Activated CD4-positive, alpha-beta T cell treated with anti-CD3 and anti-CD28 coated beads for 36 hours (primary cell): ENCODE measurements around the gene TXNIP. TPM values are rescaled to one million over a fixed set of nuclear protein-coding genes. Genes with fewer than 3 reads are reported as not detected.

ENCODE experiments used
- ATAC-seq: fragments of 200-7000 bp; cut with Tn5 transposase; one replicate; pipeline ENCODE4 v1.10.0; 2021; ENCODE audit warnings: mild to moderate bottlenecking, moderate library complexity
- CTCF ChIA-PET: fragments of 350-600 bp; sonication (Branson Sonifier 250); formaldehyde crosslinking; loops from one replicate; lab custom pipeline; 2021; ENCODE audit warnings: antibody characterized with exemption; lab: Charles Lee
- POLR2A ChIA-PET: fragments of 350-600 bp; sonication (Branson Sonifier 250); formaldehyde crosslinking; loops from one replicate; lab custom pipeline; 2021; ENCODE audit warnings: antibody characterized with exemption, inconsistent platforms; lab: Charles Lee
- DNase-seq: peaks from one replicate; pipeline ENCODE4 v3.0.0-alpha.2; 2020
- H3K27ac Mint-ChIP-seq: one replicate; pipeline ENCODE4 v1.8.0; 2021; ENCODE audit warnings: mixed read lengths
- H3K27me3 Mint-ChIP-seq: one replicate; pipeline ENCODE4 v1.8.0; 2021; ENCODE audit warnings: mixed read lengths
- H3K36me3 Mint-ChIP-seq: one replicate; pipeline ENCODE4 v1.8.0; 2021; ENCODE audit warnings: low read depth, mixed read lengths
- H3K4me1 Mint-ChIP-seq: one replicate; pipeline ENCODE4 v1.8.0; 2021; ENCODE audit warnings: mixed read lengths
- H3K4me3 Mint-ChIP-seq: one replicate; pipeline ENCODE4 v1.8.0; 2021; ENCODE audit warnings: mild to moderate bottlenecking, moderate library complexity, mixed read lengths
- H3K9me3 Mint-ChIP-seq: one replicate; pipeline ENCODE4 v1.8.0; 2021; ENCODE audit warnings: low read depth, mixed read lengths
- intact Hi-C, 2 experiments: fragments of 100-400 bp; cut with DNase I in 1 of 2; cut with micrococcal nuclease in 1 of 2; formaldehyde crosslinking; loops; one replicate each; pipeline versions ENCODE4 v1.14.2 to v1.15.1; 2022 to 2024; cut with DNase I, micrococcal nuclease
- total RNA-seq, 2 experiments: library from RNA; stranded (reverse); gene quantifications; one replicate each; pipeline ENCODE4 v1.2.3, GENCODE V29; 2021

Gene TXNIP
- total RNA-seq, 2 experiments from 2014 or later: 112 TPM

- intact Hi-C loops: loop anchor here (1.0 to 2.0 kb wide), 7 partner anchors 14 to 58 kb away; partner anchors contain the start of genes ANKRD34A (in 2 of the 2), POLR3GL (in 2 of the 2), RBM8A (in 2 of the 2) and TXNIP (in 2 of the 2)
- ATAC-seq (peak; percentile 86), DNase-seq (peak; percentile 91)
- peaks cover 5% of the 10 kb centered on the region for H3K4me1 Mint-ChIP-seq
- H3K27me3 Mint-ChIP-seq: no peaks in the 10 kb centered on the region
- no peak overlapping the region for H3K4me3 Mint-ChIP-seq
- ChIA-PET CTCF (interaction anchor here (0.9 to 9.2 kb wide), 18 partner anchors 14 to 198 kb away, joined by 3 to 161 read pairs (median 6); partner anchors contain the start of genes ANKRD34A, HJV, LIX1L and NUDT17), POLR2A (interaction anchor here (0.6 to 7.6 kb wide), 14 partner anchors 14 to 170 kb away, joined by 3 to 127 read pairs (median 5); partner anchors contain the start of genes ANKRD34A, HJV, LIX1L and POLR3GL)
- H3K9me3 Mint-ChIP-seq: no peaks in the 10 kb centered on the region
- H3K36me3 Mint-ChIP-seq: no peaks in the 10 kb centered on the region
- H3K27ac Mint-ChIP-seq: no peak overlapping the region
These were observed 17.3 kb downstream of the TXNIP start for GRCh38 chr1:145978854-145979745.

GRCh38 chr1:145978471-145978853 is 17.9 kb downstream of the TXNIP start:
- no peak for DNase-seq
- CTCF ChIA-PET: interaction anchor here (1.0 to 9.2 kb wide), 15 partner anchors 13 to 135 kb away, joined by 3 to 161 read pairs (median 13); partner anchors contain the start of genes ANKRD34A, HJV, LIX1L and PIAS3

GRCh38 chr1:145977486-145978470 is 18.6 kb downstream of the TXNIP start:
- H3K27me3 Mint-ChIP-seq: no peaks in the 10 kb centered on the region
- ChIA-PET POLR2A (interaction anchor here (0.6 to 7.6 kb wide), 7 partner anchors 13 to 74 kb away, joined by 3 to 127 read pairs (median 12); partner anchors contain the start of genes ANKRD34A, LIX1L, POLR3GL and TXNIP), CTCF (interaction anchor here (0.6 to 9.2 kb wide), 21 partner anchors 9 to 278 kb away, joined by 3 to 161 read pairs (median 4); partner anchors contain the start of genes ANKRD34A, ANKRD35, LIX1L and POLR3GL)
- no peaks in the 10 kb centered on the region for H3K9me3 Mint-ChIP-seq
- ATAC-seq (peak; percentile 35), DNase-seq (peak; percentile 86)
- no peaks in the 10 kb centered on the region for H3K36me3 Mint-ChIP-seq
- H3K27ac Mint-ChIP-seq: no peak overlapping the region
- intact Hi-C loops: loop anchor here (1.0 to 2.0 kb wide), 4 partner anchors 13 to 51 kb away; partner anchors contain the start of genes ANKRD34A (in 1 of the 2), POLR3GL (in 1 of the 2) and RBM8A (in 1 of the 2)
- no peak overlapping the region for H3K4me3 Mint-ChIP-seq
- H3K4me1 Mint-ChIP-seq: peaks cover 11% of the 10 kb centered on the region

More at GRCh38 chr1:145978471-145978853, 17.9 kb downstream of the TXNIP start:
- no peaks in the 10 kb centered on the region for H3K9me3 Mint-ChIP-seq
- H3K4me1 Mint-ChIP-seq: peaks cover 6% of the 10 kb centered on the region
- no peak overlapping the region for H3K27ac Mint-ChIP-seq
- no peaks in the 10 kb centered on the region for H3K36me3 Mint-ChIP-seq
- no peaks in the 10 kb centered on the region for H3K27me3 Mint-ChIP-seq
- intact Hi-C loops: loop anchor here in 1 of 2 experiments (2.0 kb wide), 2 partner anchors 14 to 52 kb away; partner anchors contain the start of genes ANKRD34A, POLR3GL and RBM8A
- H3K4me3 Mint-ChIP-seq: no peak overlapping the region
- POLR2A ChIA-PET: interaction anchor here (1.6 to 7.6 kb wide), 6 partner anchors 15 to 73 kb away, joined by 4 to 127 read pairs (median 13); partner anchors contain the start of genes LIX1L and TXNIP
- ATAC-seq: no peak

GRCh38 chr1:145977016-145977415 is 19.4 kb downstream of the TXNIP start:
- intact Hi-C loops: loop anchor here (1.0 kb wide), 2 partner anchors 30 to 31 kb away; no protein-coding TSS in a partner anchor
- Mint-ChIP-seq H3K9me3 (no peaks in the 10 kb centered on the region), H3K27ac (no peak overlapping the region), H3K4me3 (no peak overlapping the region), H3K27me3 (no peaks in the 10 kb centered on the region), H3K36me3 (no peaks in the 10 kb centered on the region), H3K4me1 (peaks cover 12% of the 10 kb centered on the region)
- no peak for ATAC-seq
- CTCF ChIA-PET: interaction anchor here (0.6 to 9.2 kb wide), 18 partner anchors 8 to 278 kb away, joined by 3 to 161 read pairs (median 6); partner anchors contain the start of genes ANKRD34A, ANKRD35, LIX1L and POLR3GL
- DNase-seq: no peak
- POLR2A ChIA-PET: interaction anchor here (0.7 to 4.5 kb wide), 4 partner anchors 11 to 75 kb away, joined by 3 to 37 read pairs (median 4); partner anchors contain the start of genes ANKRD34A and POLR3GL

- DNase-seq (no peak), ATAC-seq (no peak)
- ChIA-PET CTCF (interaction anchor here (1.1 kb wide), 1 partner anchor 38 kb away, joined by 3 read pairs; no protein-coding TSS in a partner anchor), POLR2A (no interaction called here)
- H3K27ac Mint-ChIP-seq: peak overlapping the region; percentile 63
- intact Hi-C loops: no loop called here
- no peaks in the 10 kb centered on the region for H3K36me3 Mint-ChIP-seq
- no peak overlapping the region for H3K4me3 Mint-ChIP-seq
- H3K4me1 Mint-ChIP-seq: peaks cover 14% of the 10 kb centered on the region
- H3K27me3 Mint-ChIP-seq: no peaks in the 10 kb centered on the region
- no peaks in the 10 kb centered on the region for H3K9me3 Mint-ChIP-seq
These were observed 21.2 kb downstream of the TXNIP start for GRCh38 chr1:145975216-145975615.

- ATAC-seq (no peak), DNase-seq (no peak)
- H3K4me1 Mint-ChIP-seq: peaks cover 16% of the 10 kb centered on the region
- H3K27me3 Mint-ChIP-seq: no peaks in the 10 kb centered on the region
- ChIA-PET POLR2A (no interaction called here), CTCF (no interaction called here)
- no peaks in the 10 kb centered on the region for H3K36me3 Mint-ChIP-seq
- no peaks in the 10 kb centered on the region for H3K9me3 Mint-ChIP-seq
- H3K4me3 Mint-ChIP-seq: no peak overlapping the region
- intact Hi-C loops: loop anchor here in 1 of 2 experiments (1.0 kb wide), 1 partner anchor 81 kb away; no protein-coding TSS in a partner anchor
- peak overlapping the region; percentile 63 for H3K27ac Mint-ChIP-seq
These were observed 21.7 kb downstream of the TXNIP start for GRCh38 chr1:145974721-145975120.

GRCh38 chr1:145972580-145972979 is 23.8 kb downstream of the TXNIP start:
- ChIA-PET CTCF (interaction anchor here (1.3 to 1.9 kb wide), 2 partner anchors 36 to 40 kb away, joined by 4 to 5 read pairs; no protein-coding TSS in a partner anchor), POLR2A (interaction anchor here (1.4 kb wide), 1 partner anchor 9 kb away, joined by 5 read pairs; the partner anchor contains the start of genes ANKRD34A and POLR3GL)
- H3K27ac Mint-ChIP-seq: no peak overlapping the region
- H3K27me3 Mint-ChIP-seq: no peaks in the 10 kb centered on the region
- no peak overlapping the region for H3K4me3 Mint-ChIP-seq
- H3K4me1 Mint-ChIP-seq: peaks cover 16% of the 10 kb centered on the region
- H3K9me3 Mint-ChIP-seq: peaks cover 3% of the 10 kb centered on the region
- ATAC-seq (no peak), DNase-seq (no peak)
- peaks cover 4% of the 10 kb centered on the region for H3K36me3 Mint-ChIP-seq
- intact Hi-C loops: no loop called here

- H3K4me1 Mint-ChIP-seq: peaks cover 25% of the 10 kb centered on the region
- peaks cover 10% of the 10 kb centered on the region for H3K9me3 Mint-ChIP-seq
- CTCF ChIA-PET: interaction anchor here (0.8 to 6.1 kb wide), 5 partner anchors 10 to 30 kb away, joined by 3 to 46 read pairs (median 5); no protein-coding TSS in a partner anchor
- no peaks in the 10 kb centered on the region for H3K27me3 Mint-ChIP-seq
- H3K36me3 Mint-ChIP-seq: peaks cover 11% of the 10 kb centered on the region
- POLR2A ChIA-PET: interaction anchor here (0.5 to 0.6 kb wide), 2 partner anchors 29 to 44 kb away, joined by 4 to 5 read pairs; partner anchors contain the start of gene TXNIP
- H3K4me3 Mint-ChIP-seq: no peak overlapping the region
- ATAC-seq (no peak), DNase-seq (no peak)
- intact Hi-C loops: no loop called here
- H3K27ac Mint-ChIP-seq: no peak overlapping the region
These were observed 29.1 kb downstream of the TXNIP start for GRCh38 chr1:145967288-145967687.

GRCh38 chr1:145965119-145965744 is 31.1 kb downstream of the TXNIP start:
- Mint-ChIP-seq H3K27me3 (no peaks in the 10 kb centered on the region), H3K4me3 (peak overlapping the region; percentile 85), H3K9me3 (peaks cover 10% of the 10 kb centered on the region), H3K27ac (peak overlapping the region; percentile 87), H3K4me1 (peaks cover 27% of the 10 kb centered on the region), H3K36me3 (peaks cover 18% of the 10 kb centered on the region)
- no peak for ATAC-seq
- intact Hi-C loops: loop anchor here (2.0 kb wide), 2 partner anchors 14 to 78 kb away; no protein-coding TSS in a partner anchor
- CTCF ChIA-PET: interaction anchor here (0.6 to 6.1 kb wide), 17 partner anchors 8 to 120 kb away, joined by 3 to 46 read pairs (median 5); partner anchors contain the start of genes NUDT17, PIAS3, RBM8A and TXNIP
- POLR2A ChIA-PET: interaction anchor here (0.6 to 4.7 kb wide), 12 partner anchors 8 to 139 kb away, joined by 3 to 38 read pairs (median 5); partner anchors contain the start of genes PIAS3, RBM8A and TXNIP
- no peak for DNase-seq
